Fibroblast of lung (primary cell): ENCODE data around the gene CAPN10. TPM values are rescaled to one million over a fixed set of nuclear protein-coding genes. Genes with fewer than 3 reads are reported as not detected.
A peak's percentile ranks its signal among the peaks of the same experiment; 100 is the strongest.

Experiments
- DNase-seq, 2 donors: peaks; one replicate each; pipeline versions ENCODE4 v3.0.0 to v3.0.0-alpha.2; 2010; ENCODE audit warnings: low read depth in 2 of 2
- H2AFZ ChIP-seq: 2 replicates; pipeline ENCODE4 v1.5.1; 2012; ENCODE audit warnings: low read length, control low read depth, inconsistent platforms
- H3K27ac ChIP-seq: 2 replicates; pipeline ENCODE4 v1.5.1; 2011; ENCODE audit warnings: low read length, control low read depth; ENCODE audit not compliant: insufficient read depth
- H3K27me3 ChIP-seq: 2 replicates; pipeline ENCODE4 v1.5.1; 2011; ENCODE audit warnings: mild to moderate bottlenecking, low read length; ENCODE audit not compliant: control insufficient read depth, insufficient read depth
- H3K36me3 ChIP-seq: 2 replicates; pipeline ENCODE4 v1.5.1; 2011; ENCODE audit warnings: low read length; ENCODE audit not compliant: control insufficient read depth, insufficient read depth
- H3K4me1 ChIP-seq: 2 replicates; pipeline ENCODE4 v1.5.1; 2011; ENCODE audit warnings: low read length; ENCODE audit not compliant: control insufficient read depth, insufficient read depth; ENCODE audit errors: extremely low read depth
- H3K4me2 ChIP-seq: 2 replicates; pipeline ENCODE4 v1.5.1; 2011; ENCODE audit warnings: low read length, control low read depth; ENCODE audit not compliant: insufficient read depth; ENCODE audit errors: extremely low read depth
- H3K4me3 ChIP-seq, 4 experiments: fragments of 200-600 bp in 1 of 4; sonication (generic) in 1 of 4; replicated peaks in 1 of 4; 2 replicates each; pipeline ENCODE4 v1.5.1; 2011 to 2016; ENCODE audit warnings: low read length in 4 of 4, low read depth in 3 of 4, mild to moderate bottlenecking in 3 of 4, control low read depth in 2 of 4, inconsistent platforms in 1 of 4, mixed read lengths in 1 of 4; ENCODE audit not compliant: insufficient read depth in 1 of 4; ENCODE audit errors: control extremely low read depth in 1 of 4
- H3K79me2 ChIP-seq: 2 replicates; pipeline ENCODE4 v1.5.1; 2012; ENCODE audit warnings: mild to moderate bottlenecking, low read length, inconsistent platforms; ENCODE audit not compliant: control insufficient read depth, insufficient read depth
- H3K9ac ChIP-seq: 2 replicates; pipeline ENCODE4 v1.5.1; 2011; ENCODE audit warnings: mild to moderate bottlenecking, low read length, control low read depth; ENCODE audit not compliant: insufficient read depth
- H3K9me3 ChIP-seq: 2 replicates; pipeline ENCODE4 v1.5.1; 2012; ENCODE audit warnings: low read depth, low read length; ENCODE audit not compliant: control insufficient read depth, insufficient read depth
- H4K20me1 ChIP-seq: 2 replicates; pipeline ENCODE4 v1.5.1; 2011; ENCODE audit warnings: low read length; ENCODE audit not compliant: control insufficient read depth, insufficient read depth; ENCODE audit errors: extremely low read depth
- EZH2 ChIP-seq: IDR thresholded peaks from 2 replicates; pipeline ENCODE4 v1.5.1; 2012; ENCODE audit warnings: low read length, control low read depth, mild to moderate bottlenecking; ENCODE audit errors: missing control alignments
- polyA plus RNA-seq, 2 donors: library from polyadenylated mRNA; depleted of rRNA in 1 of 2; stranded (reverse) in 1 of 2; unstranded in 1 of 2; fragments of >200 nt; gene quantifications; 2 replicates each; pipeline ENCODE4 v1.2.1, GENCODE V29; 2011 to 2012; ENCODE audit warnings: missing spikeins in 1 of 2
- total RNA-seq: library from RNA; depleted of rRNA; stranded (reverse); fragments of >200 nt; gene quantifications from 2 replicates; pipeline ENCODE4 v1.2.1, GENCODE V29; 2014
- TF ChIP-seq, protein P1 (sequence below), 2 donors: IDR thresholded peaks in 1 of 2; conservative IDR thresholded peaks in 1 of 2; 1 replicate in 1 of 2; 2 replicates in 1 of 2; pipeline ENCODE4 v1.5.1; 2011 to 2012; ENCODE audit warnings: low read length in 2 of 2, control low read depth in 1 of 2, inconsistent platforms in 1 of 2, low read depth in 1 of 2, mild to moderate bottlenecking in 1 of 2

Gene CAPN10
- total and polyA plus RNA-seq, 2 donors (not counting 1 experiment from before 2014, with no cell fraction given): 3.6 to 23.0 TPM

DNA sequence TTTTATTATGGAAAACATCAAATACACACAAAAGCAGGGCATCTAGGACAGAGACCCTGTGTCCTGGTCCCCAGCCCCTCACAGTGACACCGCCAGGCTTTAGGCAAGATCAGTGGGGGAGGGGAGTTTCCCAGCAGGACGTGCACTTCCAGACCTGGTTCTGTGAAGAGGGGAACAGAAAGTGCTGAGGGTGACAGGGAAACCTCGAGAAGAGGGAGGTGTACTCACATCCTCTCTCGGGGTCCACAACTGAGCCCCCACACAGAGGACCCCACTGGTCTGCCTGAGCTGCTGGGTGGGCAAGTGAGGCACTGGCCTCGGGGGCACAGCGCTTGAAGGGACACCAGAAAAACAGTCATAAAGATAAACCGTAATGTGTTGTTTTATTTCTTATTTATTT lies 34.3 kb downstream of the CAPN10 start:
- Histone ChIP-seq H3K27me3 (no peaks in the 10 kb centered on the region), H3K9me3 (no peaks in the 10 kb centered on the region), H3K9ac (no peak overlapping the region), H3K4me3 (no peak overlapping the region), H3K4me2 (no peak overlapping the region), H3K79me2 (no peaks in the 10 kb centered on the region), H2AFZ (no peak overlapping the region), H3K36me3 (no peaks in the 10 kb centered on the region), H3K4me1 (no peaks in the 10 kb centered on the region), H3K27ac (no peak overlapping the region), H4K20me1 (no peaks in the 10 kb centered on the region)
- no peak for DNase-seq
- TF ChIP-seq, protein P1, sequence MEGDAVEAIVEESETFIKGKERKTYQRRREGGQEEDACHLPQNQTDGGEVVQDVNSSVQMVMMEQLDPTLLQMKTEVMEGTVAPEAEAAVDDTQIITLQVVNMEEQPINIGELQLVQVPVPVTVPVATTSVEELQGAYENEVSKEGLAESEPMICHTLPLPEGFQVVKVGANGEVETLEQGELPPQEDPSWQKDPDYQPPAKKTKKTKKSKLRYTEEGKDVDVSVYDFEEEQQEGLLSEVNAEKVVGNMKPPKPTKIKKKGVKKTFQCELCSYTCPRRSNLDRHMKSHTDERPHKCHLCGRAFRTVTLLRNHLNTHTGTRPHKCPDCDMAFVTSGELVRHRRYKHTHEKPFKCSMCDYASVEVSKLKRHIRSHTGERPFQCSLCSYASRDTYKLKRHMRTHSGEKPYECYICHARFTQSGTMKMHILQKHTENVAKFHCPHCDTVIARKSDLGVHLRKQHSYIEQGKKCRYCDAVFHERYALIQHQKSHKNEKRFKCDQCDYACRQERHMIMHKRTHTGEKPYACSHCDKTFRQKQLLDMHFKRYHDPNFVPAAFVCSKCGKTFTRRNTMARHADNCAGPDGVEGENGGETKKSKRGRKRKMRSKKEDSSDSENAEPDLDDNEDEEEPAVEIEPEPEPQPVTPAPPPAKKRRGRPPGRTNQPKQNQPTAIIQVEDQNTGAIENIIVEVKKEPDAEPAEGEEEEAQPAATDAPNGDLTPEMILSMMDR (conservative IDR thresholded peaks at IDR 0.05 in 1 of 2, IDR thresholded peaks at IDR 0.05 in 1 of 2; ENCODE audit: low read depth in 1 of 2, low read length in 2 of 2): no peak
- no peak for TF ChIP-seq EZH2

DNA sequence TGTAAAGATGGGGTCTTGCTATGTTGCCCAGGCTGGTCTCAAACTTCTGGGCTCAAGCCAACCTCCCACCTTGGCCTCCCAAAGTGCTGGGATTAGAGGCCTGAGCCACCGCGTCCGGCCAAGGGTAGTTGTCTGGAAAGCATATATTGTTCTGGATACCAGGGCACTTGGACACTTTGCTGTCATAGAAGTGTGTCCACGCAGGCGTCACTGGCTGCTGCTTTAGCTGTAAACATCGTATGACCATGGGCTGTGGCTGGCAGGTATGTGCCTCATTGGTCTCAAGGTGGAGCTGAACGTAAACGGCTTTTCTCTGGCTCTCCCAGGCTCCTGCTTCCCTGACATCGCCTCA lies 35.5 kb downstream of the CAPN10 start:
- no peak for DNase-seq
- TF ChIP-seq EZH2: no peak
- TF ChIP-seq, protein P1 (conservative IDR thresholded peaks at IDR 0.05 in 1 of 2, IDR thresholded peaks at IDR 0.05 in 1 of 2; ENCODE audit: low read depth in 1 of 2, low read length in 2 of 2): no peak
- Histone ChIP-seq H2AFZ (no peak overlapping the region), H3K79me2 (no peaks in the 10 kb centered on the region), H3K27me3 (no peaks in the 10 kb centered on the region), H3K36me3 (no peaks in the 10 kb centered on the region), H3K27ac (no peak overlapping the region), H4K20me1 (no peaks in the 10 kb centered on the region), H3K9ac (no peak overlapping the region), H3K4me1 (no peaks in the 10 kb centered on the region), H3K9me3 (no peaks in the 10 kb centered on the region), H3K4me2 (no peak overlapping the region), H3K4me3 (no peak overlapping the region)

DNA sequence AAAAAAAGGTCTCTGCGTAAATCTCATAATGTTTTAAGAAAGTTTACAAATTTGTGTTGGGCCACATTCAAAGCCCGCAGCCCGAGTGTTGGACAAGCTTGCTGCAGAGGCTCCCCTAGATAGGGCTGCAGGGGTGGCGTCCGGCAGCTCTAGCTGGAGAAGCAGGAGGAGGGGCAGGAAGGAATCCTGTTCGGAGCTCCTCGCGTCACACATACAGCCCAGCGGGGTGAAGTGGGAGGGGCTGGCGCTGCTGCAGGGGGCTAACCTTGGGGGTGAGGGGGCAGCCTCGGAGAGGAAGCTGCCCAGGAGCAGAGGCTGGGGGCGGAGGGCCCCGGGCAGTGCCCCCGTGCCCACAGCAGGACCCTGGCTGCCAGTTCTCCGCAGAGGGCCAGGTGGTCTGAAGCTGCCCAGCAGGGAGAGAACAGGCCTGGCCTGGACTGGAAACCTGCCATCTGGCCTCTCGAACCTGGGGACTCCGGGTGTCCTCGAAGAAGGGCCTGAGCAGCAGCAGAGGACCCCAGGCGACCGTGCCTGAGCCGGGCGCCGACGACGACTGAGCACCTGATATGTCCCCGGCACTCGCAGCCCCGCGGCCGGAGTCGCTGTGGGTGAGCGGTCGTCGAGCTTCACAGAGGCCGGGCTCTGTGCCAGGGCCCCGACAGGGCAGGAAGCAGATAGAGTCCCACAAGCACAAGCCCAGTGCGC lies 36.1 kb downstream of the CAPN10 start:
- Histone ChIP-seq H3K27ac (no peak overlapping the region), H2AFZ (no peak overlapping the region), H3K4me3 (no peak overlapping the region), H3K79me2 (no peaks in the 10 kb centered on the region), H3K9me3 (no peaks in the 10 kb centered on the region), H4K20me1 (no peaks in the 10 kb centered on the region), H3K27me3 (no peaks in the 10 kb centered on the region), H3K4me1 (no peaks in the 10 kb centered on the region), H3K4me2 (no peak overlapping the region), H3K9ac (no peak overlapping the region), H3K36me3 (no peaks in the 10 kb centered on the region)
- peak in 1 of 2 donors; percentile 14 for DNase-seq
- TF ChIP-seq, protein P1 (conservative IDR thresholded peaks at IDR 0.05 in 1 of 2, IDR thresholded peaks at IDR 0.05 in 1 of 2; ENCODE audit: low read depth in 1 of 2, low read length in 2 of 2): no peak
- no peak for TF ChIP-seq EZH2
